ENCODE measurements around the gene ZNF497.
"Not testable (repeated sequence)": the region's sequence is repeated elsewhere in the genome, so short reads cannot be mapped to it uniquely, and the experiment has no call there.

Gene ZNF497

DNA sequence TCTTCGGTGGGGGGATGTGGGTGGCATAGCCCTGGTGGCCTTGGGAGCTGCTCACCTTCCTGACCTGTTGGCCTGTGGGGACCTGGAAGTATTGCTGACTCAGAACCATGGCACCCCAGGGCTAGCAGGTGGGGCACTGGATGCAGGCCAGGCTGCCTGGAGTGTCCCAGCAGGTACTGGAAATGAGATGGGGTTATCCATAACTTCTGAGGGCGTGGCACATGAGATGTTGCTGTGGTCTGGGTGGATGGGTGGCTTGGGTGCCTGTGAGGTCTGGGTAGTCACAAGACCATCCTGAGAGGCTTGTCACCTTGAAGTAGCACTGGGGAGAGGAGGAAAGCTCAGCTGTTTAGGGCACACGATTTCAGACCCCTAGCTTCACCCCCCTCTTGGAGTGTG lies 32.3 kb upstream of the ZNF497 start:
- DNase-seq (ENCODE audit: low spot score), result no peak

- no peak for DNase-seq (ENCODE audit: low spot score)
Measured at GRCh38 chr19:58393725-58394033, 31.1 kb upstream of the ZNF497 start.

DNA sequence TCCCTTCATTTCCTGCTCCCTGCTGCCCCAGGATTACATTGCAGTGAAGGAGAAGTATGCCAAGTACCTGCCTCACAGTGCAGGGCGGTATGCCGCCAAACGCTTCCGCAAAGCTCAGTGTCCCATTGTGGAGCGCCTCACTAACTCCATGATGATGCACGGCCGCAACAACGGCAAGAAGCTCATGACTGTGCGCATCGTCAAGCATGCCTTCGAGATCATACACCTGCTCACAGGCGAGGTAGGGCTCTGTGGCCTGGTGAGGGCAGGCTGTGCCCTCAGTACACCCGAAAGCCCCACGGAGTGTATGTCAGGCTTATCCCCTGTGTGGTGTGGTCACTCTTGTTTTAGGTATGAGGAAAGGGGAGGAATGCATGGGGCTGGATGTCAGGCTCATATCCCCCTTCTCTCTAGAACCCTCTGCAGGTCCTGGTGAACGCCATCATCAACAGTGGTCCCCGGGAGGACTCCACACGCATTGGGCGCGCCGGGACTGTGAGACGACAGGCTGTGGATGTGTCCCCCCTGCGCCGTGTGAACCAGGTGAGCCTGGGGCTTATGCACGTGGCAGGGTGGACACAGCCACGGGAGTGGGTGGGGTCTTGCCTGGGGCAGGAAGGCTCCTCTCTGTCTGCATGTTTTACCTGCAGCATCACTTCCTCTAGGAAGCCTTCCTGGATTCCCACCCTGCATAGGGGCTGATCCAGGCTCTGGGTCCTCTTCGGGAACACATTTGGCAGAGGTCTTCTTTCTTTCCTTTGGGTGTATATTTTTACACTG lies 30.6 kb upstream of the ZNF497 start:
- DNase-seq (ENCODE audit: low spot score), result no peak

GRCh38 chr19:58388175-58388526 lies 25.6 kb upstream of the ZNF497 start:
- no peak for DNase-seq (ENCODE audit: low spot score)

DNA sequence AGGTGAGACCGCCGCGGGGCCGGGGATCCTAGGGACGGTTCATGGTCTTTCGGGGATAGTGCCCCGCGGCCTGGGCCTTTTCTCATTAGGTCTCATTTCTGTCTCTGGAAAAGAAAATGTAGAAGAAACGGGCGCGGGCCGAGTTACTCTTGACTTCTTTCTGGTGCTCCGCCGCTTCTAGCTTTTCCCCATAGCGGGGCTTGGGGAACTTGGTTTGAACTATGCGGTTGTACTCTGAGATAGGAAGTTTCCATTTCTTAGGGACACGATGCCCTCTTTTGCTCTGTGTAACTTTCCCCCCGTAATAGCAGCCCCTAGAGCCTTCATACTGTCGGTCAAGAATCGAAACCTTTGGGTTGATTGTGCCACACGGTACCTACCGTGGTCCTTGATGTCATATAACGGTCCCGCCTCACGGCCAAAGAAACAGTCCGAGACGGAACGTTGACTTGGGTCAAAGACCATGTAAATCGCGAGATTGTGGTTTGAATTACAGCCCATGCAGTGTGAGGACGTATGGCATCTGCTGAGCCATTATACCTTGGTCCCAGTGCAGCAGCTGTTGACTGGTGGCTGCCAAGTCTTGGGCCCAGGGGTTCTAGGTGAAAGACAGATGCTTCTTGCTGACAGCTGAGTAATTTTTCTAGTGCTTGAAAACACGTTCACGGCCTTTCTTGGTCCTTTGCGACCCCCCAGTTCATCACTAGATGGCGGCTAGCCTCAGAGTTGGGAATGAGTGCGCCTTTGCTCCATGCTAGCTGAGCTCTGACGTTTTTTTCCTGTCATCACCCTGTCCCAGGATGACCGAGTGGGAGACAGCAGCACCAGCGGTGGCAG lies 25.0 kb upstream of the ZNF497 start:
- DNase-seq (ENCODE audit: low spot score), result no peak

- DNase-seq (ENCODE audit: low spot score), result peak; percentile 98
Measured at GRCh38 chr19:58386576-58387337, 24.2 kb upstream of the ZNF497 start, which contains the start of gene RPS5. Gene RPS5 (plus strand): TSS chr19:58387269. CDS start chr19:58388138, 869 bp downstream.

DNA sequence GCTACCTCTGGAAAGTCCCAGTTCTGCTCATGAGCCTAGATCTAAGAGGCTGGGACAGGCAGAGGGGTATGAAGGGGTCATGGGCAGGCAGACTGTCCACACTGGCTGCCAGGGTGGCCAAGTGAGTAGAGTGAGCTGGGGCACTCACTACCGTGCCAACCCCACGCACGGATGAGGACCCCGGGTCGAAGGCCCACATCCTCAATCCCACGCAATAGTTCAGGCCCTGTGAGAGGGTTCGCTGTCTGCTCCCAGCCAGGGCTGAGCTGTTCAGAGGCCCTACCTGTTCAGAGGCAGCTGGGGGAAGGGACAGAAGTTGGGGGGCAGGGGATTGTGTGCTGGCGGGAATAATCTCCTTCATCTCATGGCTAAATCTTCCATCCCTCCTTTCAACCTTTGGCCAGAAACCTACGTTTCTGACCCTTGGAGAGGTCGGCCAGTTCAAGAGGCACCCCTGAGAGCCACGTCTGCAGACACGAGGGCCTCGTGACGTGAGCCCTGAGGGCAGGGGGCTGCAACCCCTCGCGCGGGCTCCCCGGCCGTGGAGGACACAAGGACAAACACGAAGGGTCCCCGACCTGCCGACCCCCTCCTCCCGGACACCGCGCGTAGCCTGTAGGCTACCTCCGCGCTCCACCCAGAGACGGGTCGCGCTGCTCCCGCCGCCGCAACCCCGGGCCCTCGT lies 23.5 kb upstream of the ZNF497 start:
- DNase-seq (ENCODE audit: low spot score), result no peak

GRCh38 chr19:58385313-58385890 lies 22.9 kb upstream of the ZNF497 start:
- DNase-seq (ENCODE audit: low spot score), result no peak

GRCh38 chr19:58382997-58383603 lies 20.5 kb upstream of the ZNF497 start:
- no peak for DNase-seq (ENCODE audit: low spot score)

- no peak for DNase-seq (ENCODE audit: low spot score)
Measured at GRCh38 chr19:58381460-58382212, 19.1 kb upstream of the ZNF497 start.

DNA sequence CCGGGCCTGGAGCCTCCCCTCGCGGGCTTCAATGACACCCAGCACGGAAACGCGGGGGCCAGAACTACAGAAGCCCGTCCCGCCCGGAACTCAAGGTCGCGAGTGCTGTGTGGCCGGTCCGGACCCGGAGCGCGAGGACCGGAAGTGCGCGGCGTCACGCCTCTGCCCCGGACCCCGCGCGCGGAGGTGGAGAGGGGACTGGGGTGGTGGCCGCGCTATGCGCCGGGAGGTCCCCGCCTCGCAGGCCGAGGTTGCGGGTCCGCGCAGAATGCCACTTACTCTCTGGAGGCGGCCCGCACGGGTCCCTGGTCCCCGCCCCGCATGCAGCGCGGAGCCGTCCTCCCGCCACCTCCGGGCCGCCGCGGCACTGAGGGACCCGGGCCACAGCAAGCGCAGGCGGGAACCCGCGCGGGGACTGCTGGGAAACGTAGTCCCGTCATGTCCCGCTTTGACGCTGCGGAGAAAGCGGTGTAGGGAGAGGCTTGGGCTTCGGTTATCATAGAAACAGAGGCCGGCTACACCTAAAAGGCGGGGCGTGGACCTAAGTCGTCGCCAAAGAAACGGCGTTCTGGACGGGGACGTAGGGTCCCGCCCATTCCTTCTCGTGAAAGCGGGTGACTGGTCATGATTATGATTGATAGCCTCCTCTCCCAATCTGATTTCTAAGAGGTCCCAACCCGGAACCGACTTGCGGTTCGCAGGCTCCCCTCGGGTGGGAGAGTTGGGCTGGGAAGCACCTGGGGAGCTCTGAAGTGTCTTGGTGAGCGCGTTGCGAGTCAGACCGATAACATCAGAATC lies 18.3 kb upstream of the ZNF497 start, which contains the start of gene ZNF837:
TSS of gene ZNF837 (minus strand) at position 369 of the 798 bp plus-strand sequence. CDS start 11,698 bp downstream, outside the sequence.
- DNase-seq (ENCODE audit: low spot score), result peak; percentile 100

- no peak for DNase-seq (ENCODE audit: low spot score)
Measured at GRCh38 chr19:58380037-58380661, 17.6 kb upstream of the ZNF497 start.

GRCh38 chr19:58379246-58379645 lies 16.7 kb upstream of the ZNF497 start:
- no peak for DNase-seq (ENCODE audit: low spot score)

GRCh38 chr19:58376724-58377123 lies 14.2 kb upstream of the ZNF497 start:
- not testable (repeated sequence) for DNase-seq (ENCODE audit: low spot score)

- DNase-seq (ENCODE audit: low spot score), result no peak
Measured at GRCh38 chr19:58374200-58374599, 11.6 kb upstream of the ZNF497 start.

- no peak for DNase-seq (ENCODE audit: low spot score)
Measured at GRCh38 chr19:58372311-58373133, 10.0 kb upstream of the ZNF497 start.

- DNase-seq (ENCODE audit: low spot score), result no peak
Measured at GRCh38 chr19:58368561-58369360, 6.2 kb upstream of the ZNF497 start.
